GM19452 (cell line): ENCODE results near the gene PLCB2.

Source experiments
- ATAC-seq: cut with Tn5 transposase; IDR thresholded peaks from one replicate; pipeline ENCODE4 v1.9.1; 2021; ENCODE audit not compliant: unreplicated experiment

The PLCB2 gene

DNA sequence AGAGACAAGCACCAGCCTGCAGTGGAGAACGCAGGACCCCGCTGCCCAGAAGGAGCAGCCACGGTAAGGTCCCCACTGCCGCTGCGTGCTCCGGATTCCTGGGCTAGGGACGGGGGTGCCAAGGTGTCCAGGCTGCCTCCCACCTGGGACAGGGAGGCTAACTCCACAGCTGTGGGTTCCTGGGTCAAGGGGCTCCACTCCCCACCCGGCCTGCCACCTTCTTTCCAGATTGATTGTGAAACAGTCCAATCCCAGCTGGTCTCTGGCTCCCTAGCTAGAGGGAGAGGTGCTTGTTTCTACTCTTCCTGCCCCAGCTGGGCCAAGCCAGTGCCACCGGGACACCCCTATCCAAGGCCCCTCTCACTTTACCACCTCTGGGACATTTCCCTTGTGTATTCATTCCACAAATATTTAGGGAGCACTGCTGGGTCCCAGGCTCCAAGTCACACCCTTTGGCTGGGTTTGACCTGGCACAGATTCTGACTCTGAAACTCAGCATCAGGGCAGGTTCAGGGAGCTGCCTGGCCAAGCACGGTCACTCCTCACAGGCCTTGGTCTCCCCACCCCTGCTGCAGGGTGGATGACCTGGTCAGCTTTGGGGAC is 67.0 kb downstream of the PLCB2 start:
- ATAC-seq = no peak

DNA sequence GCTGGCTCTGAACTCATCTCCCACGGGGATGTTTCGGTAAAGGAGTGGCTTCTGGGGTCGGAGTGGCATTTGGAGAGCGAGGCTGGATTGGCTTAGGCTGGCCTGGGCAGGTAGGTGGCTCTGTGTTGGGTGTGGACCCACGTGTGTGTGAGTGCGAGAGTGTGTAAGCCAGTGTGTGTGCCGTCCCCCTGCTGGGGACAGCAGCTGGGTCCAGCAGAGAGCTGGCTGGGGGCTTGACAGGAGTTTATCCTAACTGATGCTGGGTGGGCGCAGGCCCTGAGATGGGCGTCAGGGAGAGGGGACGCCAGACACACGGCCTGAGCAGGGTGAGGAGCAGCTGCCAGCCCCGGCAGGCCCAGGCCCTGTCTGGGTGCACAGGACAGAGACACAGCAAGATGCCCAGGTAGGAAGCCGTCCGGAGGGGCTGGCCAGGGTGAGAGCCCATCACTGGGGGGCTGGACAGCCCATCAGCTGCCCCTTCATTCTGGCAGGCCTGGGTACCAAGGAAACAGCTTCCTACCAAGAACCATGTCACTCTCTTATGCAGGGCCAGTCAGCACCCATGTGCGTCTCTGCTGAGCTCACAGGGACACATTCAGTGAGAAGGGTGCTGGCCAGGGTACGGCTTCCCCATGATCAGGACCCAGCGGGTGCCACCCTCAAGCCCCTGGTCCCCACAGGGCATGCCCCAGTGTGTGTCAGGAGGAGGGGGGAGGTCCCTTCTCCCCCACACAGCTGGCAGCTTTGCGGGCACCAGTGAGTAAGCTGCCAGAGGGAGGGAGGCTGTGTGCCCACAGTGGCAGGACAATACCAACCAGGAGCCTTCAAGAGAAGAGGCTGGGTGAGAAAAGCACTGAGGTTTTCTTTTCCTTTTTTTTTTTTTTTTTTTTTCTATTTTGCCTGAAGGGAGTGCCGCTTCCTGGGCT is 67.8 kb downstream of the PLCB2 start:
- ATAC-seq = no peak

DNA sequence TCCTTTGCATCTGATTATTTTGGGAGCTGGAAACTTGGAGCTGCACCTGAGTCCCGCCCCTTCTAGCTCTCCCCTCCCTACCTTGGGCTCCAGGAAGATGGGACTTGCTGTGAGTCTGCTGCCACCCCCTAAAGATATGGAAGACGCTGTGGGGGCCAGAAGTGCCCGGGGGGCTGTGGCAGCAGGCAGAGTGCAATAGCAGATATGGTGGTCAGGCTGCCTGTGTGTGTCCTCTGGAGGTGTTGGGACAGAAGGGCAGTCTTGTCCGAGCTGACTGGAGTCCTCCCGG is 68.4 kb downstream of the PLCB2 start:
- no peak for ATAC-seq

DNA sequence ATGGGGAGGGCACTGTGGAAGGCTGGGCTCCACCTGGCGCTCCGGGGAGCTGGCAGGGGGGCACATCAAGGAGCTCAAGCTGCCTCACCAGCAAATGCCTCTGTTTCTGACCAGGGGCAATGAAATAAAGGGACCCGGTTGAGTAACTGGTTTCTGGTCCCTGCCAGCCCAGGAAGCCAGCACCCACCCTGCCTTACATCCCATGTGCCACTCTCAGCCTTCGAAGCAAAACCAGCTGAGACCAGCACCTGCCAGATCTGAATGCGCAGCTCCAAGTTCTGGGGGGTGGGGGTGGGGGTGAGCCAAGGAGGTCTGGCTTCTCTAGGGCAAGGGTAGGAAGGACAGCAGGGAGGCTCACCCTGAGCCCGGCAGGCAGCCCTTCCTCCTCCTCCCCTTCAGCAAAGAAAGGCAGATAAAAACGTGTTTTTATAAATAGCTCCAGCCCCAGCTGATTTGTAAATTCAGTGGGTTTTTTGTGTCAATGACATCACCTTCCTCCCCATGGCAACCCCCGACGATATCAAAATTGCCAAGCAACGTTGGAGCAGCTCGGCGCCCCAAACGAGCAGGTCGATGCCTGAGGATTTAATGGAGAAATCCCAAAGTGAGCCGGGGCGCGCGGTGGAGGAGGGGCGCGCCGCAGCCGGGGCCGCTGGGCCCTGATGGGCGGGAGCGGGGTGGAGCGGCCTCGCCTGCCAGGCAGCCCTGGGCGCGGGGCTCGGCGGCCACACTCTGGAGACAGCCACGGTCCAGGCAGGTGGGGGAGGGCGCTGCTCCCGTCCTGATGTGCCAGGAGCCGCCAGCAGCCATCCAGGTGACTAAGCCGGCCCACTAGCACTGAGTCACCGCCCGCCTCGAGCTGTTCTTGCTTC is 69.0 kb downstream of the PLCB2 start, which contains the start of gene PAK6:
TSS of gene PAK6 (plus strand) at position 532 of the 872 bp plus-strand sequence. CDS start 25,723 bp downstream, outside the sequence.
- ATAC-seq = no peak
